Brain microvascular endothelial cell (primary cell): Measurements from ENCODE around the gene FLT3.
"Not testable (repeated sequence)": the region's sequence is repeated elsewhere in the genome, so short reads cannot be mapped to it uniquely, and the experiment has no call there.

Experiments
- DNase-seq: peaks from one replicate; pipeline ENCODE4 v3.0.0-alpha.2; 2020
- H3K27ac ChIP-seq: fragments of 250-450 bp; sonication (Bioruptor Pico); 2 replicates; pipeline ENCODE4 v1.5.1; 2020; ENCODE audit warnings: mild to moderate bottlenecking, moderate library complexity
- H3K27me3 ChIP-seq: fragments of 250-450 bp; sonication (Bioruptor Pico); replicated peaks from 2 replicates; pipeline ENCODE4 v1.5.1; 2020; ENCODE audit warnings: mild to moderate bottlenecking
- H3K36me3 ChIP-seq: fragments of 250-450 bp; sonication (Bioruptor Pico); replicated peaks from 2 replicates; pipeline ENCODE4 v1.5.1; 2020; ENCODE audit warnings: mild to moderate bottlenecking
- H3K4me3 ChIP-seq: 2 replicates; pipeline ENCODE4 v1.5.1; 2011; ENCODE audit warnings: low read depth, mild to moderate bottlenecking, control low read depth, low read length, moderate library complexity
- in situ Hi-C: cut with HindIII; loops from 2 replicates; pipeline ENCODE4 v1.10.0; 2017; ENCODE audit warnings: low sequenced_read_pairs, low pct_ligation_motif_present
- TF ChIP-seq, protein P1 (sequence below): IDR thresholded peaks from 2 replicates; pipeline ENCODE4 v1.5.1; 2011; ENCODE audit warnings: low read depth, mild to moderate bottlenecking, moderate library complexity, low read length, control low read depth, inconsistent platforms; ENCODE audit errors: missing control alignments

Gene FLT3

DNA sequence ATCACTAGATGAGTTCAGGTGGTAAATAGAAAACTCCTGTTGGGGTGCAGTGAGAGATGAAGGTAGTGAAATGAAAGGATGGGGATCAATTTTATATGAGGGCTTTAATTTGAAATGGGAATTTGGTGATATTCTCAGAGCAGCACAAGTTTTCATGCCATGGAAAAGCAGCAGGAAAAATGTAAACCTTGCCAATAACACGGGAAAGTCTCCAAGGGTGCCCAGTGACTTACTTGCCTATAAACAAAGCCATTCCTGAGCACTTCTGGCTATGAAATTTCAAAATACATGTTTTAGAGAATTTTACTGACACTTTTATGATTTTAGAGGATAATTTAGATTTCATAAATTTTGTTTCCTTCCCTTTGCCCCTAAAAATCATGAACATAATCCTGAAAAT is 16.4 kb upstream of the FLT3 start:
- TF ChIP-seq, protein P1, sequence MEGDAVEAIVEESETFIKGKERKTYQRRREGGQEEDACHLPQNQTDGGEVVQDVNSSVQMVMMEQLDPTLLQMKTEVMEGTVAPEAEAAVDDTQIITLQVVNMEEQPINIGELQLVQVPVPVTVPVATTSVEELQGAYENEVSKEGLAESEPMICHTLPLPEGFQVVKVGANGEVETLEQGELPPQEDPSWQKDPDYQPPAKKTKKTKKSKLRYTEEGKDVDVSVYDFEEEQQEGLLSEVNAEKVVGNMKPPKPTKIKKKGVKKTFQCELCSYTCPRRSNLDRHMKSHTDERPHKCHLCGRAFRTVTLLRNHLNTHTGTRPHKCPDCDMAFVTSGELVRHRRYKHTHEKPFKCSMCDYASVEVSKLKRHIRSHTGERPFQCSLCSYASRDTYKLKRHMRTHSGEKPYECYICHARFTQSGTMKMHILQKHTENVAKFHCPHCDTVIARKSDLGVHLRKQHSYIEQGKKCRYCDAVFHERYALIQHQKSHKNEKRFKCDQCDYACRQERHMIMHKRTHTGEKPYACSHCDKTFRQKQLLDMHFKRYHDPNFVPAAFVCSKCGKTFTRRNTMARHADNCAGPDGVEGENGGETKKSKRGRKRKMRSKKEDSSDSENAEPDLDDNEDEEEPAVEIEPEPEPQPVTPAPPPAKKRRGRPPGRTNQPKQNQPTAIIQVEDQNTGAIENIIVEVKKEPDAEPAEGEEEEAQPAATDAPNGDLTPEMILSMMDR: no peak
- no peak for DNase-seq
- H3K27ac ChIP-seq: no peak overlapping the region
- in situ Hi-C loops: no loop called here
- H3K36me3 ChIP-seq: no peaks in the 10 kb centered on the region
- H3K4me3 ChIP-seq: no peak overlapping the region
- no peaks in the 10 kb centered on the region for H3K27me3 ChIP-seq

DNA sequence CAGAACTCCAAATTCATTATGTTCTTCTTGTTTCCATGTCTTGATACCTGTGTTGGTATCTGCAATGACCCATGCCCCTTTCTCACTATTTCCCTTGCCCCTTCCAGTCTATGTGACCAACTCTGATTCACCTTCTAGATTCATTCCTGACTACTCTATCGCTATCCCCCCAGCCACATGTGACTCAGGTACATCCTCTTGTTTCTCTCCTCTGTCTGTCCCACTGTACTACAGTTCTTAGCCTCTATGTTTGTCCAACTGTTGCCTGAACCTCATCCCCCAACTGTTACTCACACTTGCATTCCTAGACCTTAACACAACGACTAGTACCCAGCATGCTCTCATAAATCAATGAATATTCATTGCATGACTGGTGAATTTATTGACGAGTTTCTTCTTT is 10.0 kb upstream of the FLT3 start:
- TF ChIP-seq, protein P1: no peak
- in situ Hi-C loops: no loop called here
- no peak for DNase-seq

DNA sequence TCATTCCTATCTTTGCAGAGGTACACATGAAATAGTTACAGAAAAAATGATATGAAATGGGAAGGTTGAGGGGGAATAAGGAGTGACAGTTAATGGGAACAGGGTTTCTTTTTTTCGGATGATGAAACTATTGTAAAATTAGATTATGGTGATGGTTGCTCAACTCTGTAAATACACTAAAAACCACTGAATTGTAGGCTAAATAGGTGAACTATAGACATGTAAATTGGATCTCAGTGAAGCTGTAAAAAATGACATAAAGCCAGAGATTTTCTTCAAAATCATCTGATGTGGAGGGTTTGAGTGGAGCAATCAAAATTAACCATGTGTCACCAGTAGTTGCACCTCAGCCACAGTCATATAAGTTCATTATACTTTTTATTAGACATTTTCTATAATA is 6.6 kb upstream of the FLT3 start:
- in situ Hi-C loops: no loop called here
- TF ChIP-seq, protein P1: no peak
- DNase-seq: no peak
- Histone ChIP-seq H3K4me3 (no peak overlapping the region), H3K27me3 (peaks cover 7% of the 10 kb centered on the region), H3K36me3 (no peaks in the 10 kb centered on the region), H3K27ac (no peak overlapping the region)

More for the DNA sequence above, 10.0 kb upstream of the FLT3 start:
- no peak overlapping the region for H3K27ac ChIP-seq
- no peak overlapping the region for H3K4me3 ChIP-seq
- H3K36me3 ChIP-seq: no peaks in the 10 kb centered on the region
- H3K27me3 ChIP-seq: no peaks in the 10 kb centered on the region

DNA sequence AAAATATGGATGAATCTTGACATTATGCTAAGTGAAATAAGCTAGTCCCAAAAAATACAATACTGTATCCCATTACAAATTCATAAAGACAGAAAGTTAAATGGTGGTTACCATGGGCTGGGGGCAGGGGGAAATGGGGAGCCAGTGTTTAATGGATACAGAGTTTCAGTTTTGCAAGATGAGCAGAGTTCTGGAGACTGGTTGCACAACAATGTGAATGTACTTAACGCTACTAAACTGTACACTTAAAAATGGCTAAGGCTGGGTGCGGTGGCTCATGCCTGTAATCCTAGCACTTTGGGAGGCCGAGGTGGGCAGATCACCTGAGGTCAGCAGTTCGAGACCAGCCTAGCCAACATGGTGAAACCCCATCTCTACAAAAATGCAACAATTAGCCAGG is 1.5 kb upstream of the FLT3 start:
- DNase-seq, in situ Hi-C loops, H3K4me3 ChIP-seq, H3K27ac ChIP-seq, H3K36me3 ChIP-seq: not testable (repeated sequence)
- H3K27me3 ChIP-seq: peaks cover 43% of the 10 kb centered on the region

DNA sequence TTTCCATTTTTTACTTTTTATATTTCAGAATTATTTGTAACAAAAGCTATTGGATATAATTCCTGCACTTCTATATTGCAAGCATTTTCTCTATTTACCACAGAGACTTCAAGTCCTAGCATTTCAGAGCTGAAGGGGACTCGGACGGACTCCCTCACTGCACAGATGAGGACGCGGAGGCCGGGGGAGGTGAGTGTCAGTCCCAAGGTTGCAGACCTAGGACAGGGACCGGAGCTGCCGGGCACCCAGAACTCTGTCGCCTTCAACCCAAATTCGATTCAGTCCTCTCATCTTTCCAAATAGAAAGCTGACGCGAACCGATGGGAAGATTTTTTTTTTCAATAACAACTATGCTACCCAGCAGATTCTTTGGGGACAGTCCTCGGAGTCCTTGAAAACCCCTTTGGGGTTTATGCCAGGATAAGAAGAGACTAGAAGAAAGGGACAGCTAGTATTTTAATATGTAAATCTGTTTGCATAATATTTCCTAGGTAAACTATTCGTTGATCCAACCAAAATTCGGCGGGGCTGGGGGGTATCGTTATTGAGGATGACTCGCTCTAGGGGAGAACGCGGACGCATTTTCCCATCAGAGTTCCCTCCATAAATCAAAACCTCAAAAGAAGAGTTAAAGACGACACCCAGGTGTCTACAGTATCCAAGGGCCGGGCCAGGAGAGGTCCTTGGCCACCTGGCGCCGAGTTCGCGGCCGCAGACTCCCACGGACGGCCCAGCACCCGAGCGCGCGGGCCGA is 803 bp downstream of the FLT3 start:
- TF ChIP-seq, protein P1: no peak
- no peak overlapping the region for H3K4me3 ChIP-seq
- DNase-seq: no peak
- no peaks in the 10 kb centered on the region for H3K36me3 ChIP-seq
- no peak overlapping the region for H3K27ac ChIP-seq
- peaks cover 48% of the 10 kb centered on the region for H3K27me3 ChIP-seq
- in situ Hi-C loops: no loop called here

DNA sequence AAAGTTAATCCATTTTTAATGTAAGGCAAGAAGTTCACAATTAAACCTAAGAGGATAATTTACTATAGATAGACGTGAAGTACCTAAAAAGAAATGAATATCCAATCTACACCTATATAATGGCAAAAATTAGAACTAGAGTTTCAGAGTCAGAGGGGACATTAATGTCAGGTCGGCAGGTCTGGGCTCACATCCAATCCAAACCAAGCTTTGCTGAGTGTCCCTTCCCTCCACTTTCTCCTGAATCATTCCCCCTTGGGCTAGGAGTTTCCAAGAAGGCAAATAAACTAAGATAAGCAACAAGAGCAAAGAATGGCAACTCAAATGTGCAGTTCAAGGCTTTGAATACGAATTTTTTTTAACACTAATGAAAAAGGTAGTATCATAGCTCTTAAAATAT is 2.9 kb downstream of the FLT3 start:
- TF ChIP-seq, protein P1: no peak
- no peak overlapping the region for H3K27ac ChIP-seq

More for the DNA sequence above, 2.9 kb downstream of the FLT3 start:
- peaks cover 44% of the 10 kb centered on the region for H3K27me3 ChIP-seq
- in situ Hi-C loops: no loop called here
- DNase-seq: no peak
- H3K4me3 ChIP-seq: no peak overlapping the region
- no peaks in the 10 kb centered on the region for H3K36me3 ChIP-seq
